HCT116 (cell line): ENCODE data around the gene MAP3K2. TPM values are rescaled to one million over a fixed set of nuclear protein-coding genes. Genes with fewer than 3 reads are reported as not detected.

Experiments used
- ATAC-seq: fragments of 200-7000 bp; cut with Tn5 transposase; 2 replicates; pipeline ENCODE4 v1.9.1; 2020; ENCODE audit warnings: mild to moderate bottlenecking, moderate library complexity
- BruUV-seq: library from RNA; stranded (reverse); fragments of 400-500 nt; replicated peaks from 2 replicates; lab custom pipeline; 2021; lab: Mats Ljungman, UMichigan
- CTCF ChIA-PET: fragments of 300-600 bp; sonication (Branson Sonifier 250); formaldehyde crosslinking; loops from one replicate; lab custom pipeline; 2021; ENCODE audit warnings: antibody characterized with exemption; lab: Charles Lee
- POLR2A ChIA-PET: fragments of 300-600, 350-600 bp; sonication (Branson Sonifier 250); formaldehyde crosslinking; loops from one replicate; lab custom pipeline; 2021; ENCODE audit warnings: antibody characterized with exemption; lab: Charles Lee
- RAD21 ChIA-PET, 2 experiments: fragments of 300-600 bp; sonication (Branson Sonifier 250); formaldehyde crosslinking; loops; one replicate each; lab custom pipeline; 2023; ENCODE audit warnings: low total read pairs in 2 of 2; ENCODE audit not compliant: uncharacterized antibody in 2 of 2, unreplicated experiment in 2 of 2, low non-redundant PET in 1 of 2; lab: Charles Lee
- DNase-seq: peaks from one replicate; pipeline ENCODE4 v3.0.0-alpha.2; 2010; ENCODE audit warnings: low read depth, low spot score
- H2AFZ ChIP-seq: fragments of 200-600 bp; shearing (Covaris generic), sonication (generic); 2 replicates; pipeline ENCODE4 v1.6.1; 2017; ENCODE audit warnings: low read depth, mixed run types, mixed read lengths, antibody characterized with exemption, low read length; ENCODE audit not compliant: poor library complexity, severe bottlenecking
- H3K27ac ChIP-seq: 2 replicates; pipeline ENCODE4 v1.5.1; 2012; ENCODE audit warnings: low read depth, low read length
- H3K27me3 ChIP-seq: fragments of 200-600 bp; sonication (generic); 2 replicates; pipeline ENCODE4 v1.6.1; 2016; ENCODE audit warnings: mixed run types, low read length, mixed read lengths; ENCODE audit not compliant: insufficient read depth
- H3K36me3 ChIP-seq, 2 experiments: fragments of 200-500 bp in 1 of 2; fragments of 200-600 bp in 1 of 2; sonication (Bioruptor generic) in 1 of 2; sonication (generic) in 1 of 2; 2 replicates each; pipeline versions ENCODE4 v1.5.1 to v1.6.1; 2014 to 2016; ENCODE audit warnings: low read length in 2 of 2, inconsistent platforms in 1 of 2, mixed read lengths in 1 of 2, mixed run types in 1 of 2; ENCODE audit not compliant: insufficient read depth in 2 of 2, control insufficient read depth in 1 of 2
- H3K4me1 ChIP-seq, 2 experiments: fragments of 200-600 bp in 1 of 2; sonication (generic) in 1 of 2; 2 replicates each; pipeline versions ENCODE4 v1.5.1 to v1.6.1; 2012 to 2017; ENCODE audit warnings: low read length in 2 of 2, inconsistent platforms in 1 of 2, mild to moderate bottlenecking in 1 of 2, mixed read lengths in 1 of 2, mixed run types in 1 of 2, moderate library complexity in 1 of 2; ENCODE audit not compliant: insufficient read depth in 2 of 2, control insufficient read depth in 1 of 2
- H3K4me2 ChIP-seq: fragments of 200-600 bp; sonication (generic); 2 replicates; pipeline ENCODE4 v1.6.1; 2017; ENCODE audit warnings: mixed run types, low read length, mixed read lengths
- H3K4me3 ChIP-seq, 2 experiments: fragments of 200-600 bp in 1 of 2; sonication (generic) in 1 of 2; replicated peaks in 1 of 2; 2 replicates each; pipeline ENCODE4 v1.5.1; 2011 to 2016; ENCODE audit warnings: low read length in 2 of 2, control low read depth in 1 of 2, low read depth in 1 of 2, mild to moderate bottlenecking in 1 of 2, mixed read lengths in 1 of 2, mixed run types in 1 of 2
- H3K79me2 ChIP-seq: fragments of 200-600 bp; sonication (generic); 2 replicates; pipeline ENCODE4 v1.6.1; 2017; ENCODE audit warnings: mild to moderate bottlenecking, mixed run types, low read length, moderate library complexity, mixed read lengths; ENCODE audit not compliant: insufficient read depth
- H3K9ac ChIP-seq: fragments of 200-600 bp; sonication (generic); 2 replicates; pipeline ENCODE4 v1.6.1; 2016; ENCODE audit warnings: low read length, mixed read lengths
- H3K9me2 ChIP-seq: fragments of 200-600 bp; sonication (generic), shearing (Covaris generic); 2 replicates; pipeline ENCODE4 v1.6.1; 2017; ENCODE audit warnings: mixed run types, mild to moderate bottlenecking, moderate library complexity; ENCODE audit not compliant: insufficient read depth
- H3K9me3 ChIP-seq, 2 experiments: fragments of 200-500 bp in 1 of 2; fragments of 200-600 bp in 1 of 2; sonication (Bioruptor generic) in 1 of 2; sonication (generic) in 1 of 2; 2 replicates each; pipeline ENCODE4 v1.6.1; 2014 to 2017; ENCODE audit warnings: low read length in 2 of 2, mixed read lengths in 2 of 2, inconsistent platforms in 1 of 2, low read depth in 1 of 2, mild to moderate bottlenecking in 1 of 2, mixed run types in 1 of 2, moderate library complexity in 1 of 2; ENCODE audit not compliant: control insufficient read depth in 1 of 2, insufficient read depth in 1 of 2
- H4K20me1 ChIP-seq: fragments of 200-600 bp; sonication (generic), shearing (Covaris generic); 2 replicates; pipeline ENCODE4 v1.6.1; 2017; ENCODE audit warnings: mixed run types, mild to moderate bottlenecking, moderate library complexity; ENCODE audit not compliant: insufficient read depth
- ATF3 ChIP-seq: IDR thresholded peaks from 2 replicates; pipeline ENCODE4 v1.6.1; 2012
- CBX3 ChIP-seq: IDR thresholded peaks from 2 replicates; pipeline ENCODE4 v1.6.1; 2012; ENCODE audit warnings: low read depth
- CEBPB ChIP-seq: IDR thresholded peaks from 2 replicates; pipeline ENCODE4 v1.6.1; 2012; ENCODE audit warnings: low read depth
- CTCF ChIP-seq, 3 experiments: fragments of 200-600 bp in 1 of 3; sonication (generic) in 1 of 3; IDR thresholded peaks in 2 of 3; conservative IDR thresholded peaks in 1 of 3; 2 replicates each; pipeline ENCODE4 v1.5.1; 2012 to 2017; ENCODE audit warnings: low read depth in 2 of 3, low read length in 2 of 3, antibody characterized with exemption in 1 of 3, borderline replicate concordance in 1 of 3, control low read depth in 1 of 3, mild to moderate bottlenecking in 1 of 3, mixed read lengths in 1 of 3, mixed run types in 1 of 3, moderate library complexity in 1 of 3; ENCODE audit not compliant: insufficient read depth in 1 of 3
- EGR1 ChIP-seq: IDR thresholded peaks from 2 replicates; pipeline ENCODE4 v1.6.1; 2012; ENCODE audit warnings: low read depth
- ELF1 ChIP-seq: IDR thresholded peaks from 2 replicates; pipeline ENCODE4 v1.6.1; 2012; ENCODE audit warnings: low read depth, borderline replicate concordance
- EZH2 ChIP-seq: fragments of 200-600 bp; sonication (generic); IDR thresholded peaks from 2 replicates; pipeline ENCODE4 v1.6.1; 2017; ENCODE audit warnings: antibody characterized with exemption, mixed run types
- FOSL1 ChIP-seq: IDR thresholded peaks from 2 replicates; pipeline ENCODE4 v1.6.1; 2012; ENCODE audit warnings: low read depth
- JUND ChIP-seq: IDR thresholded peaks from 2 replicates; pipeline ENCODE4 v1.6.1; 2012
- MAX ChIP-seq: IDR thresholded peaks from 2 replicates; pipeline ENCODE4 v1.6.1; 2012
- POLR2A ChIP-seq: IDR thresholded peaks from 2 replicates; pipeline ENCODE4 v1.7.0; 2011; ENCODE audit warnings: borderline replicate concordance; ENCODE audit not compliant: insufficient read depth, insufficient read length; ENCODE audit errors: extremely low read depth
- POLR2AphosphoS5 ChIP-seq: IDR thresholded peaks from 2 replicates; pipeline ENCODE4 v1.6.1; 2011; ENCODE audit warnings: mild to moderate bottlenecking, low read depth, low read length, moderate library complexity
- REST ChIP-seq: IDR thresholded peaks from 2 replicates; pipeline ENCODE4 v1.6.1; 2012; ENCODE audit warnings: low read depth
- TCF7L2 ChIP-seq: IDR thresholded peaks from 2 replicates; pipeline ENCODE4 v1.7.0; 2011; ENCODE audit warnings: borderline replicate concordance, inconsistent platforms; ENCODE audit not compliant: insufficient read depth, insufficient read length; ENCODE audit errors: extremely low read depth
- YY1 ChIP-seq: IDR thresholded peaks from 2 replicates; pipeline ENCODE4 v1.6.1; 2011; ENCODE audit warnings: low read length, low read depth, moderate library complexity, mild to moderate bottlenecking; ENCODE audit not compliant: insufficient replicate concordance; ENCODE audit errors: extremely low read depth
- ZNF274 ChIP-seq: fragments of 200-500 bp; sonication (Bioruptor generic); IDR thresholded peaks from 2 replicates; pipeline ENCODE4 v1.6.1; 2014; ENCODE audit warnings: mild to moderate bottlenecking, low read depth, low read length, inconsistent platforms
- intact Hi-C: fragments of 100-400 bp; cut with micrococcal nuclease; formaldehyde crosslinking; loops from 2 replicates; pipeline ENCODE4 v1.10.0; 2022
- total RNA-seq: library from RNA; stranded (reverse); gene quantifications from one replicate; pipeline ENCODE4 v1.2.1, GENCODE V29; 2021; ENCODE audit not compliant: unreplicated experiment

Gene MAP3K2
- total RNA-seq, 1 experiment from 2014 or later: 44.5 TPM

- RAD21 ChIA-PET: no interaction called here
- POLR2A ChIA-PET: no interaction called here
- H3K9me3 ChIP-seq: no peaks in the 10 kb centered on the region
- DNase-seq (no peak), ATAC-seq (no peak)
- no TSS peak for BruUV-seq
- peaks cover 6 to 9% of the 10 kb centered on the region in 2 experiments; a peak in 3 of 4 replicates for H3K4me1 ChIP-seq
- H3K4me3 ChIP-seq: no peak overlapping the region
- intact Hi-C loops: loop anchor here (5.0 kb wide), 1 partner anchor 107 kb away; no protein-coding TSS in a partner anchor
- H3K36me3 ChIP-seq: no peaks in the 10 kb centered on the region
- H3K27me3 ChIP-seq: no peaks in the 10 kb centered on the region
- H3K9me2 ChIP-seq: no peaks in the 10 kb centered on the region
- no peak overlapping the region for H2AFZ ChIP-seq
- H3K9ac ChIP-seq: no peak overlapping the region
- CTCF ChIA-PET: no interaction called here
- no peak overlapping the region for H3K4me2 ChIP-seq
- H3K79me2 ChIP-seq: peaks cover 41% of the 10 kb centered on the region
- no peak overlapping the region for H3K27ac ChIP-seq
- H4K20me1 ChIP-seq: no peaks in the 10 kb centered on the region
- no peak for TF ChIP-seq EGR1
- no peak for TF ChIP-seq ELF1
- TF ChIP-seq CEBPB: no peak
- TF ChIP-seq, all 23 proteins: peak for 0
These were observed 17.8 kb downstream of the MAP3K2 start for GRCh38 chr2:127370010-127370409.

GRCh38 chr2:127365211-127365643, 22.5 kb downstream of the MAP3K2 start:
- Histone ChIP-seq H2AFZ (no peak overlapping the region), H3K9ac (no peak overlapping the region), H3K27me3 (no peaks in the 10 kb centered on the region), H3K79me2 (peaks cover 54% of the 10 kb centered on the region), H3K4me3 (no peak overlapping the region), H3K9me3 (no peaks in the 10 kb centered on the region), H3K9me2 (no peaks in the 10 kb centered on the region), H3K4me1 (no peaks in the 10 kb centered on the region), H3K36me3 (no peaks in the 10 kb centered on the region), H3K27ac (no peak overlapping the region), H3K4me2 (no peak overlapping the region), H4K20me1 (no peaks in the 10 kb centered on the region)
- ATAC-seq: peak; percentile 42; the same call in 1 of the 2 replicates
- no peak for DNase-seq
- CTCF ChIA-PET: no interaction called here
- BruUV-seq: no TSS peak
- intact Hi-C loops: no loop called here
- RAD21 ChIA-PET: no interaction called here
- POLR2A ChIA-PET: no interaction called here
- TF ChIP-seq CTCF (IDR thresholded peaks at IDR 0.05 in 2 of 3, conservative IDR thresholded peaks at IDR 0.05 in 1 of 3; ENCODE audit: borderline replicate concordance in 1 of 3, insufficient read depth in 1 of 3, low read depth in 2 of 3, low read length in 2 of 3) (no peak), MAX (no peak), ATF3 (no peak), CEBPB (no peak), POLR2AphosphoS5 (no peak), TCF7L2 (no peak), YY1 (no peak), FOSL1 (no peak), REST (no peak), POLR2A (no peak), JUND (no peak), EZH2 (no peak), CBX3 (no peak), ZNF274 (no peak)
